ENCODE results near the gene CD37. TPM values are rescaled to one million over a fixed set of nuclear protein-coding genes. Genes with fewer than 3 reads are reported as not detected.
"Not testable (repeated sequence)": the region's sequence is repeated elsewhere in the genome, so short reads cannot be mapped to it uniquely, and the experiment has no call there.

Gene CD37, protein sequence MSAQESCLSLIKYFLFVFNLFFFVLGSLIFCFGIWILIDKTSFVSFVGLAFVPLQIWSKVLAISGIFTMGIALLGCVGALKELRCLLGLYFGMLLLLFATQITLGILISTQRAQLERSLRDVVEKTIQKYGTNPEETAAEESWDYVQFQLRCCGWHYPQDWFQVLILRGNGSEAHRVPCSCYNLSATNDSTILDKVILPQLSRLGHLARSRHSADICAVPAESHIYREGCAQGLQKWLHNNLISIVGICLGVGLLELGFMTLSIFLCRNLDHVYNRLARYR
- total RNA-seq (31.6 TPM), polyA plus RNA-seq (78.4 TPM)
- long read RNA-seq, donor 1, partial matches to known transcripts, result 0 of 2 reads
- long read RNA-seq, donor 1, other reads (novel, unspliced or antisense), result 0 of 2 reads
- long read RNA-seq, donor 2, transcript CD37-204 (7 exons, 1,674 nt), result minor isoform, 19 of 119 reads
- long read RNA-seq, donor 2, transcript CD37-201 (8 exons, 1,265 nt), result major isoform, 74 of 119 reads
- long read RNA-seq, donor 2, partial matches to known transcripts, result 23 of 119 reads
- long read RNA-seq, donor 2, other reads (novel, unspliced or antisense), result 0 of 119 reads
- long read RNA-seq, donor 3, transcript CD37-208 (8 exons, 1,121 nt), result minor isoform, 7 of 118 reads
- long read RNA-seq, donor 3, transcript CD37-204 (7 exons, 1,674 nt), result minor isoform, 7 of 118 reads
- long read RNA-seq, donor 3, transcript CD37-201 (8 exons, 1,265 nt), result major isoform, 70 of 118 reads
- long read RNA-seq, donor 3, partial matches to known transcripts, result 29 of 118 reads
- long read RNA-seq, donor 3, other reads (novel, unspliced or antisense), result 0 of 118 reads
- long read RNA-seq, donor 4, transcript CD37-201 (8 exons, 1,265 nt), result major isoform, 28 of 49 reads
- long read RNA-seq, donor 4, partial matches to known transcripts, result 16 of 49 reads
- long read RNA-seq, donor 4, other reads (novel, unspliced or antisense), result 0 of 49 reads
- long read RNA-seq, donor 5, transcript CD37-203 (8 exons, 1,204 nt), result minor isoform, 5 of 139 reads
- long read RNA-seq, donor 5, transcript CD37-201 (8 exons, 1,265 nt), result major isoform, 64 of 139 reads
- long read RNA-seq, donor 5, transcript CD37-204 (7 exons, 1,674 nt), result minor isoform, 5 of 139 reads
- long read RNA-seq, donor 5, partial matches to known transcripts, result 62 of 139 reads
- long read RNA-seq, donor 5, other reads (novel, unspliced or antisense), result 0 of 139 reads
- long read RNA-seq, donor 6, transcript CD37-208 (8 exons, 1,121 nt), result minor isoform, 6 of 52 reads
- long read RNA-seq, donor 6, transcript CD37-201 (8 exons, 1,265 nt), result major isoform, 38 of 52 reads
- long read RNA-seq, donor 6, partial matches to known transcripts, result 0 of 52 reads
- long read RNA-seq, donor 6, other reads (novel, unspliced or antisense), result 0 of 52 reads
- long read RNA-seq, donor 7, transcript CD37-201 (8 exons, 1,265 nt), result major isoform, 38 of 61 reads
- long read RNA-seq, donor 7, partial matches to known transcripts, result 17 of 61 reads
- long read RNA-seq, donor 7, other reads (novel, unspliced or antisense), result 0 of 61 reads
- long read RNA-seq, donor 8, transcript CD37-201 (8 exons, 1,265 nt), result major isoform, 20 of 20 reads
- long read RNA-seq, donor 8, partial matches to known transcripts, result 0 of 20 reads
- long read RNA-seq, donor 8, other reads (novel, unspliced or antisense), result 0 of 20 reads
- long read RNA-seq, donor 9, transcript CD37-201 (8 exons, 1,265 nt), result major isoform, 25 of 34 reads
- long read RNA-seq, donor 9, partial matches to known transcripts, result 0 of 34 reads
- long read RNA-seq, donor 9, other reads (novel, unspliced or antisense), result 0 of 34 reads
- long read RNA-seq, donor 10, transcript CD37-201 (8 exons, 1,265 nt), result major isoform, 56 of 71 reads
- long read RNA-seq, donor 10, partial matches to known transcripts, result 9 of 71 reads
- long read RNA-seq, donor 10, other reads (novel, unspliced or antisense), result 0 of 71 reads

GRCh38 chr19:49335071-49335783 is at the start of gene CD37:
Gene CD37 (plus strand): TSS chr19:49335406. CDS start chr19:49335541, 135 bp downstream.
- no peaks in the 10 kb centered on the region for H3K9me3 ChIP-seq (ENCODE audit: control insufficient read depth in 2 of 2, insufficient read depth in 1 of 2, low read length in 1 of 2)
- H3K27me3 ChIP-seq (ENCODE audit: control insufficient read depth in 2 of 2, insufficient read depth in 1 of 2, low read length in 1 of 2), result no peaks in the 10 kb centered on the region
- peak in 7 of 9 donors; percentile 40 to 82 (median 47) for DNase-seq (ENCODE audit: low read depth in 6 of 9, low spot score in 9 of 9)
- peak within 1 kb of the TSS; percentile 56 to 81 for H3K4me3 ChIP-seq (ENCODE audit: low read length in 2 of 2)
- peaks cover 22 to 57% of the 10 kb centered on the region in 2 donors for H3K4me1 ChIP-seq (ENCODE audit: control insufficient read depth in 2 of 2, insufficient read depth in 2 of 2, low read length in 2 of 2)
- H3K27ac ChIP-seq (ENCODE audit: low read depth in 1 of 2, low read length in 1 of 2), result peak within 1 kb of the TSS; percentile 88 to 94
- H3K36me3 ChIP-seq (ENCODE audit: control insufficient read depth in 2 of 2, insufficient read depth in 2 of 2, low read length in 1 of 2), result peaks cover 22 to 31% of the 10 kb centered on the region in 2 donors
- 6% methylated on average over 13 of the region's 13 CpGs for WGBS

DNA sequence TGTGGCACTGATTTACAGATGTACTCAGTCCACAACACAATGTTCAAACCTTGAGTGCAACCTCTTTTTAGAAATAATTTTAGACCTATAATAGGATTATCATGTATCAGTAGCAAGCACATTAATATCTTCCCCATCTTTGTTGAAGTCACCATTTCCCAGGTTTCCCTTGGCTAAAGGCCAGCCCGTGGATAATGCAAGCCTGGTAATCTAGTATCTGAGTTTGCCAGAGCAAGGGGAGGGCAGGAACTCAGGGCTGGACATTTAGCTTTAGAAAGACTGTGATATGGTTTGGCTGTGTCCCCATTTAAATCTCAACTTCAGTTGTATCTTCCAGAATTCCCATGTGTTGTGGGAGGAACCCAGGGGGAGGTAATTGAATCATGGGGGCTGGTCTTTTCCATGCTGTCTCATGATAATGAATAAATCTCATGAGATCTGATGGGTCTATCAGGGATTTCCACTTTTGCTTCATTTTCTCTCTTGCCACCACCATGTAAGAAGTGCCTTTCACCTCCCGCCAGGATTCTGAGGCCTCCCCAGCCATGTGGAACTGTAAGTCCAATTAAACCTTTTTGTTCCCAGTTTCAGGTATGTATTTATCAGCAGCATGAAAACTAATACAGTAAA is 48.0 kb upstream of the CD37 start:
- Histone ChIP-seq H3K4me1 (ENCODE audit: control insufficient read depth in 2 of 2, insufficient read depth in 2 of 2, low read length in 2 of 2) (no peaks in the 10 kb centered on the region), H3K27me3 (ENCODE audit: control insufficient read depth in 2 of 2, insufficient read depth in 1 of 2, low read length in 1 of 2) (no peaks in the 10 kb centered on the region), H3K36me3 (ENCODE audit: control insufficient read depth in 2 of 2, insufficient read depth in 2 of 2, low read length in 1 of 2) (no peaks in the 10 kb centered on the region), H3K27ac (ENCODE audit: low read depth in 1 of 2, low read length in 1 of 2) (no peak overlapping the region), H3K4me3 (ENCODE audit: low read length in 2 of 2) (no peak overlapping the region), H3K9me3 (ENCODE audit: control insufficient read depth in 2 of 2, insufficient read depth in 1 of 2, low read length in 1 of 2) (peaks cover 0 to 6% of the 10 kb centered on the region in 2 donors)
- WGBS, result 39% methylated on average over 2 of the region's 2 CpGs
- no peak for DNase-seq (ENCODE audit: low read depth in 6 of 9, low spot score in 9 of 9)

- H3K36me3 ChIP-seq (ENCODE audit: control insufficient read depth in 2 of 2, insufficient read depth in 2 of 2, low read length in 1 of 2); H3K27ac ChIP-seq (ENCODE audit: low read depth in 1 of 2, low read length in 1 of 2); H3K4me1 ChIP-seq (ENCODE audit: control insufficient read depth in 2 of 2, insufficient read depth in 2 of 2, low read length in 2 of 2); H3K9me3 ChIP-seq (ENCODE audit: control insufficient read depth in 2 of 2, insufficient read depth in 1 of 2, low read length in 1 of 2); H3K4me3 ChIP-seq (ENCODE audit: low read length in 2 of 2); DNase-seq (ENCODE audit: low read depth in 6 of 9, low spot score in 9 of 9); H3K27me3 ChIP-seq (ENCODE audit: control insufficient read depth in 2 of 2, insufficient read depth in 1 of 2, low read length in 1 of 2): not testable (repeated sequence)
- 98% methylated on average over 4 of the region's 4 CpGs for WGBS
These were observed 47.0 kb upstream of the CD37 start for GRCh38 chr19:49288205-49288604.

DNA sequence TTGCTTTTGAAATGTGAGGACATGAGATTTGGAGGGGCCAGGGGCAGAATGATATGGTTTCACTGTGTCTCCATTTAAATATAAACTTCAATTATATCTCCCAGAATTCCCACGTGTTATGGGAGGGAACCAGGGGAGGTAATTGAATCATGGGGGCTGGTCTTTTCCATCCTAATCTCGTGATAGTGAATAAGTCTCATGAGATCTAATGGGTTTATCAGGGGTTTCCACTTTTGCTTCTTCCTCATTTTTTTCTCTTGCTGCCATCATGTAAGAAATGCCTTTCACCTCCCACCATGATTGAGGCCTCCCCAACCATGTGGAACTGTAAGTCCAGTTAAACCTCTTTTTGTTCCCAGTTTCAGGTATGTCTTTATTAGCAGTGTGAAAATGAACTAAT is 45.9 kb upstream of the CD37 start:
- WGBS, result 60% methylated on average over 2 of the region's 2 CpGs
- H3K9me3 ChIP-seq (ENCODE audit: control insufficient read depth in 2 of 2, insufficient read depth in 1 of 2, low read length in 1 of 2); H3K27ac ChIP-seq (ENCODE audit: low read depth in 1 of 2, low read length in 1 of 2); H3K36me3 ChIP-seq (ENCODE audit: control insufficient read depth in 2 of 2, insufficient read depth in 2 of 2, low read length in 1 of 2); H3K4me3 ChIP-seq (ENCODE audit: low read length in 2 of 2); H3K27me3 ChIP-seq (ENCODE audit: control insufficient read depth in 2 of 2, insufficient read depth in 1 of 2, low read length in 1 of 2); H3K4me1 ChIP-seq (ENCODE audit: control insufficient read depth in 2 of 2, insufficient read depth in 2 of 2, low read length in 2 of 2); DNase-seq (ENCODE audit: low read depth in 6 of 9, low spot score in 9 of 9): not testable (repeated sequence)

DNA sequence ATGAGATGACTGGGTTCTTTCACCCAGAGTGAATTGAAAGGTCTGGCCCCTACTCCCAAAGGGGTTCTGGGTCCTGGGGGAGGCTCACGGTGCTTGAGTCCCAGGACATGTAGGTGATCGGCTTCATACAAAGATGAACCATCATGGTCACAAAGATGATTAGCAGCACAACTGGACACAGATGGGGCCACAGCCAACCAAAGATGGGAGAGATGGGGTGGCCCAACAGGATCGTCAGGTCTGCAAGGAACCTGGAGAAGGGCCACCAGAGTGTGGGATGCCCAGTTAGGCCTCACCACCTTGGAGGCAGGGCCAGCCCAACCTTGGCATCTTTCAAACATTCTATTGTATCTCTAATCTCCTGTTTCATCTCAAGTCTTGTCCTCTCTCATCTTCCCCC is 44.7 kb upstream of the CD37 start:
- Histone ChIP-seq H3K27ac (ENCODE audit: low read depth in 1 of 2, low read length in 1 of 2) (no peak overlapping the region), H3K4me3 (ENCODE audit: low read length in 2 of 2) (no peak overlapping the region), H3K27me3 (ENCODE audit: control insufficient read depth in 2 of 2, insufficient read depth in 1 of 2, low read length in 1 of 2) (no peaks in the 10 kb centered on the region), H3K4me1 (ENCODE audit: control insufficient read depth in 2 of 2, insufficient read depth in 2 of 2, low read length in 2 of 2) (no peaks in the 10 kb centered on the region), H3K36me3 (ENCODE audit: control insufficient read depth in 2 of 2, insufficient read depth in 2 of 2, low read length in 1 of 2) (no peaks in the 10 kb centered on the region), H3K9me3 (ENCODE audit: control insufficient read depth in 2 of 2, insufficient read depth in 1 of 2, low read length in 1 of 2) (peaks cover 0 to 6% of the 10 kb centered on the region in 2 donors)
- 97% methylated on average over 3 of the region's 3 CpGs for WGBS
- no peak for DNase-seq (ENCODE audit: low read depth in 6 of 9, low spot score in 9 of 9)

GRCh38 chr19:49294401-49294800 is 40.8 kb upstream of the CD37 start:
- no peaks in the 10 kb centered on the region for H3K36me3 ChIP-seq (ENCODE audit: control insufficient read depth in 2 of 2, insufficient read depth in 2 of 2, low read length in 1 of 2)
- DNase-seq (ENCODE audit: low read depth in 6 of 9, low spot score in 9 of 9), result no peak
- no peaks in the 10 kb centered on the region for H3K9me3 ChIP-seq (ENCODE audit: control insufficient read depth in 2 of 2, insufficient read depth in 1 of 2, low read length in 1 of 2)
- H3K27ac ChIP-seq (ENCODE audit: low read depth in 1 of 2, low read length in 1 of 2), result no peak overlapping the region
- H3K27me3 ChIP-seq (ENCODE audit: control insufficient read depth in 2 of 2, insufficient read depth in 1 of 2, low read length in 1 of 2), result no peaks in the 10 kb centered on the region
- H3K4me1 ChIP-seq (ENCODE audit: control insufficient read depth in 2 of 2, insufficient read depth in 2 of 2, low read length in 2 of 2), result no peaks in the 10 kb centered on the region
- 95% methylated on average over 6 of the region's 6 CpGs for WGBS
- H3K4me3 ChIP-seq (ENCODE audit: low read length in 2 of 2), result no peak overlapping the region

- WGBS, result 92% methylated on average over 8 of the region's 8 CpGs
- H3K4me1 ChIP-seq (ENCODE audit: control insufficient read depth in 2 of 2, insufficient read depth in 2 of 2, low read length in 2 of 2), result no peaks in the 10 kb centered on the region
- H3K27me3 ChIP-seq (ENCODE audit: control insufficient read depth in 2 of 2, insufficient read depth in 1 of 2, low read length in 1 of 2), result no peaks in the 10 kb centered on the region
- no peak for DNase-seq (ENCODE audit: low read depth in 6 of 9, low spot score in 9 of 9)
- H3K9me3 ChIP-seq (ENCODE audit: control insufficient read depth in 2 of 2, insufficient read depth in 1 of 2, low read length in 1 of 2), result no peaks in the 10 kb centered on the region
- no peaks in the 10 kb centered on the region for H3K36me3 ChIP-seq (ENCODE audit: control insufficient read depth in 2 of 2, insufficient read depth in 2 of 2, low read length in 1 of 2)
- H3K4me3 ChIP-seq (ENCODE audit: low read length in 2 of 2), result no peak overlapping the region
- H3K27ac ChIP-seq (ENCODE audit: low read depth in 1 of 2, low read length in 1 of 2), result no peak overlapping the region
These were observed 39.9 kb upstream of the CD37 start for GRCh38 chr19:49295208-49295880.
